HCT116 (cell line): ENCODE results near the gene TWIST2. TPM values are rescaled to one million over a fixed set of nuclear protein-coding genes. Genes with fewer than 3 reads are reported as not detected.

ENCODE experiments used
- ATAC-seq: fragments of 200-7000 bp; cut with Tn5 transposase; 2 replicates; pipeline ENCODE4 v1.9.1; 2020; ENCODE audit warnings: mild to moderate bottlenecking, moderate library complexity
- BruUV-seq: library from RNA; stranded (reverse); fragments of 400-500 nt; replicated peaks from 2 replicates; lab custom pipeline; 2021; lab: Mats Ljungman, UMichigan
- CTCF ChIA-PET: fragments of 300-600 bp; sonication (Branson Sonifier 250); formaldehyde crosslinking; loops from one replicate; lab custom pipeline; 2021; ENCODE audit warnings: antibody characterized with exemption; lab: Charles Lee
- POLR2A ChIA-PET: fragments of 300-600, 350-600 bp; sonication (Branson Sonifier 250); formaldehyde crosslinking; loops from one replicate; lab custom pipeline; 2021; ENCODE audit warnings: antibody characterized with exemption; lab: Charles Lee
- RAD21 ChIA-PET, 2 experiments: fragments of 300-600 bp; sonication (Branson Sonifier 250); formaldehyde crosslinking; loops; one replicate each; lab custom pipeline; 2023; ENCODE audit warnings: low total read pairs in 2 of 2; ENCODE audit not compliant: uncharacterized antibody in 2 of 2, unreplicated experiment in 2 of 2, low non-redundant PET in 1 of 2; lab: Charles Lee
- DNase-seq: peaks from one replicate; pipeline ENCODE4 v3.0.0-alpha.2; 2010; ENCODE audit warnings: low read depth, low spot score
- H2AFZ ChIP-seq: fragments of 200-600 bp; shearing (Covaris generic), sonication (generic); 2 replicates; pipeline ENCODE4 v1.6.1; 2017; ENCODE audit warnings: low read depth, mixed run types, mixed read lengths, antibody characterized with exemption, low read length; ENCODE audit not compliant: poor library complexity, severe bottlenecking
- H3K27ac ChIP-seq: 2 replicates; pipeline ENCODE4 v1.5.1; 2012; ENCODE audit warnings: low read depth, low read length
- H3K27me3 ChIP-seq: fragments of 200-600 bp; sonication (generic); 2 replicates; pipeline ENCODE4 v1.6.1; 2016; ENCODE audit warnings: mixed run types, low read length, mixed read lengths; ENCODE audit not compliant: insufficient read depth
- H3K36me3 ChIP-seq, 2 experiments: fragments of 200-500 bp in 1 of 2; fragments of 200-600 bp in 1 of 2; sonication (Bioruptor generic) in 1 of 2; sonication (generic) in 1 of 2; 2 replicates each; pipeline versions ENCODE4 v1.5.1 to v1.6.1; 2014 to 2016; ENCODE audit warnings: low read length in 2 of 2, inconsistent platforms in 1 of 2, mixed read lengths in 1 of 2, mixed run types in 1 of 2; ENCODE audit not compliant: insufficient read depth in 2 of 2, control insufficient read depth in 1 of 2
- H3K4me1 ChIP-seq, 2 experiments: fragments of 200-600 bp in 1 of 2; sonication (generic) in 1 of 2; 2 replicates each; pipeline versions ENCODE4 v1.5.1 to v1.6.1; 2012 to 2017; ENCODE audit warnings: low read length in 2 of 2, inconsistent platforms in 1 of 2, mild to moderate bottlenecking in 1 of 2, mixed read lengths in 1 of 2, mixed run types in 1 of 2, moderate library complexity in 1 of 2; ENCODE audit not compliant: insufficient read depth in 2 of 2, control insufficient read depth in 1 of 2
- H3K4me2 ChIP-seq: fragments of 200-600 bp; sonication (generic); 2 replicates; pipeline ENCODE4 v1.6.1; 2017; ENCODE audit warnings: mixed run types, low read length, mixed read lengths
- H3K4me3 ChIP-seq, 2 experiments: fragments of 200-600 bp in 1 of 2; sonication (generic) in 1 of 2; replicated peaks in 1 of 2; 2 replicates each; pipeline ENCODE4 v1.5.1; 2011 to 2016; ENCODE audit warnings: low read length in 2 of 2, control low read depth in 1 of 2, low read depth in 1 of 2, mild to moderate bottlenecking in 1 of 2, mixed read lengths in 1 of 2, mixed run types in 1 of 2
- H3K79me2 ChIP-seq: fragments of 200-600 bp; sonication (generic); 2 replicates; pipeline ENCODE4 v1.6.1; 2017; ENCODE audit warnings: mild to moderate bottlenecking, mixed run types, low read length, moderate library complexity, mixed read lengths; ENCODE audit not compliant: insufficient read depth
- H3K9ac ChIP-seq: fragments of 200-600 bp; sonication (generic); 2 replicates; pipeline ENCODE4 v1.6.1; 2016; ENCODE audit warnings: low read length, mixed read lengths
- H3K9me2 ChIP-seq: fragments of 200-600 bp; sonication (generic), shearing (Covaris generic); 2 replicates; pipeline ENCODE4 v1.6.1; 2017; ENCODE audit warnings: mixed run types, mild to moderate bottlenecking, moderate library complexity; ENCODE audit not compliant: insufficient read depth
- H3K9me3 ChIP-seq, 2 experiments: fragments of 200-500 bp in 1 of 2; fragments of 200-600 bp in 1 of 2; sonication (Bioruptor generic) in 1 of 2; sonication (generic) in 1 of 2; 2 replicates each; pipeline ENCODE4 v1.6.1; 2014 to 2017; ENCODE audit warnings: low read length in 2 of 2, mixed read lengths in 2 of 2, inconsistent platforms in 1 of 2, low read depth in 1 of 2, mild to moderate bottlenecking in 1 of 2, mixed run types in 1 of 2, moderate library complexity in 1 of 2; ENCODE audit not compliant: control insufficient read depth in 1 of 2, insufficient read depth in 1 of 2
- H4K20me1 ChIP-seq: fragments of 200-600 bp; sonication (generic), shearing (Covaris generic); 2 replicates; pipeline ENCODE4 v1.6.1; 2017; ENCODE audit warnings: mixed run types, mild to moderate bottlenecking, moderate library complexity; ENCODE audit not compliant: insufficient read depth
- CEBPB ChIP-seq: IDR thresholded peaks from 2 replicates; pipeline ENCODE4 v1.6.1; 2012; ENCODE audit warnings: low read depth
- EGR1 ChIP-seq: IDR thresholded peaks from 2 replicates; pipeline ENCODE4 v1.6.1; 2012; ENCODE audit warnings: low read depth
- ELF1 ChIP-seq: IDR thresholded peaks from 2 replicates; pipeline ENCODE4 v1.6.1; 2012; ENCODE audit warnings: low read depth, borderline replicate concordance
- EZH2 ChIP-seq: fragments of 200-600 bp; sonication (generic); IDR thresholded peaks from 2 replicates; pipeline ENCODE4 v1.6.1; 2017; ENCODE audit warnings: antibody characterized with exemption, mixed run types
- EZH2phosphoT487 ChIP-seq: fragments of 200-600 bp; IDR thresholded peaks from 2 replicates; pipeline ENCODE4 v1.6.1; 2018; ENCODE audit warnings: antibody characterized with exemption, borderline replicate concordance
- FOSL1 ChIP-seq: IDR thresholded peaks from 2 replicates; pipeline ENCODE4 v1.6.1; 2012; ENCODE audit warnings: low read depth
- JUND ChIP-seq: IDR thresholded peaks from 2 replicates; pipeline ENCODE4 v1.6.1; 2012
- POLR2A ChIP-seq: IDR thresholded peaks from 2 replicates; pipeline ENCODE4 v1.7.0; 2011; ENCODE audit warnings: borderline replicate concordance; ENCODE audit not compliant: insufficient read depth, insufficient read length; ENCODE audit errors: extremely low read depth
- POLR2AphosphoS5 ChIP-seq: IDR thresholded peaks from 2 replicates; pipeline ENCODE4 v1.6.1; 2011; ENCODE audit warnings: mild to moderate bottlenecking, low read depth, low read length, moderate library complexity
- SIN3A ChIP-seq: IDR thresholded peaks from 2 replicates; pipeline ENCODE4 v1.6.1; 2012; ENCODE audit warnings: low read depth
- SP1 ChIP-seq: IDR thresholded peaks from 2 replicates; pipeline ENCODE4 v1.6.1; 2012; ENCODE audit warnings: low read depth
- SRF ChIP-seq: IDR thresholded peaks from 2 replicates; pipeline ENCODE4 v1.6.1; 2012; ENCODE audit warnings: low read depth
- TCF7L2 ChIP-seq: IDR thresholded peaks from 2 replicates; pipeline ENCODE4 v1.7.0; 2011; ENCODE audit warnings: borderline replicate concordance, inconsistent platforms; ENCODE audit not compliant: insufficient read depth, insufficient read length; ENCODE audit errors: extremely low read depth
- ZFX ChIP-seq: fragments of 450-650 bp; IDR thresholded peaks from 2 replicates; pipeline ENCODE4 v1.6.1; 2017
- ZNF274 ChIP-seq: fragments of 200-500 bp; sonication (Bioruptor generic); IDR thresholded peaks from 2 replicates; pipeline ENCODE4 v1.6.1; 2014; ENCODE audit warnings: mild to moderate bottlenecking, low read depth, low read length, inconsistent platforms
- intact Hi-C: fragments of 100-400 bp; cut with micrococcal nuclease; formaldehyde crosslinking; loops from 2 replicates; pipeline ENCODE4 v1.10.0; 2022
- total RNA-seq: library from RNA; stranded (reverse); gene quantifications from one replicate; pipeline ENCODE4 v1.2.1, GENCODE V29; 2021; ENCODE audit not compliant: unreplicated experiment
- TF ChIP-seq, protein P1 (sequence below): IDR thresholded peaks from 2 replicates; pipeline ENCODE4 v1.6.1; 2012
- TF ChIP-seq, protein P2 (sequence below): IDR thresholded peaks from 2 replicates; pipeline ENCODE4 v1.6.1; 2011; ENCODE audit warnings: mild to moderate bottlenecking, low read length, moderate library complexity; ENCODE audit not compliant: insufficient replicate concordance; ENCODE audit errors: extremely low read depth
- TF ChIP-seq, protein P3 (sequence below), 3 experiments: fragments of 200-600 bp in 1 of 3; sonication (generic) in 1 of 3; IDR thresholded peaks in 2 of 3; conservative IDR thresholded peaks in 1 of 3; 2 replicates each; pipeline ENCODE4 v1.5.1; 2012 to 2017; ENCODE audit warnings: low read depth in 2 of 3, low read length in 2 of 3, antibody characterized with exemption in 1 of 3, borderline replicate concordance in 1 of 3, control low read depth in 1 of 3, mild to moderate bottlenecking in 1 of 3, mixed read lengths in 1 of 3, mixed run types in 1 of 3, moderate library complexity in 1 of 3; ENCODE audit not compliant: insufficient read depth in 1 of 3
- TF ChIP-seq, protein P4 (sequence below): IDR thresholded peaks from 2 replicates; pipeline ENCODE4 v1.6.1; 2012

The TWIST2 gene
- total RNA-seq, 1 experiment from 2014 or later: not detected

DNA sequence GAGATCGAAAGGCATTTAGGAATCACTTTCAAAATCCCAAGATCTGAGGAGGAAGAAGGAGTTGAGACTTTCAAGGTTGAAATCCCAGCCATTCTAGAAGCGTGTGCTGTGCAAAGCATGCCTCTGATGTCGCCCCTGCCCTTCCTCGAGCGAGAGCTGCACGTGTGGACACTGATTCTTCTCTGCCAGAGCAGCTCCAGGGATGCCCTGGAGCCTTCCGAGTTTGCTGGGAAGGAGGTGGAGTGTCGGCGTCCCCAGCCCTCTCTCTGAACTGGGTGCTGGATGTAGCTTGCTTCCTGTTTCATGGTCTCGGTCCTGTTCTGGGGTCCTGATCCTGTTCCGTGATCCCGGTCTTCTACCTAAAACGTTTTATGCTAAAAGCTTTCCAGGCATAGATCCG is 76.1 kb downstream of the TWIST2 start:
- Histone ChIP-seq H3K4me3 (no peak overlapping the region), H2AFZ (no peak overlapping the region), H3K27ac (no peak overlapping the region), H4K20me1 (no peaks in the 10 kb centered on the region), H3K4me2 (no peak overlapping the region), H3K36me3 (no peaks in the 10 kb centered on the region), H3K4me1 (no peaks in the 10 kb centered on the region), H3K9me2 (no peaks in the 10 kb centered on the region), H3K27me3 (no peaks in the 10 kb centered on the region), H3K79me2 (no peaks in the 10 kb centered on the region), H3K9ac (no peak overlapping the region), H3K9me3 (no peaks in the 10 kb centered on the region)
- ATAC-seq: no peak
- POLR2A ChIA-PET: no interaction called here
- DNase-seq: no peak
- no TSS peak for BruUV-seq
- TF ChIP-seq ELF1 (no peak), POLR2A (no peak), SRF (no peak), EZH2phosphoT487 (no peak), POLR2AphosphoS5 (no peak), ZFX (no peak)
- CTCF ChIA-PET: no interaction called here
- intact Hi-C loops: no loop called here
- RAD21 ChIA-PET: no interaction called here

DNA sequence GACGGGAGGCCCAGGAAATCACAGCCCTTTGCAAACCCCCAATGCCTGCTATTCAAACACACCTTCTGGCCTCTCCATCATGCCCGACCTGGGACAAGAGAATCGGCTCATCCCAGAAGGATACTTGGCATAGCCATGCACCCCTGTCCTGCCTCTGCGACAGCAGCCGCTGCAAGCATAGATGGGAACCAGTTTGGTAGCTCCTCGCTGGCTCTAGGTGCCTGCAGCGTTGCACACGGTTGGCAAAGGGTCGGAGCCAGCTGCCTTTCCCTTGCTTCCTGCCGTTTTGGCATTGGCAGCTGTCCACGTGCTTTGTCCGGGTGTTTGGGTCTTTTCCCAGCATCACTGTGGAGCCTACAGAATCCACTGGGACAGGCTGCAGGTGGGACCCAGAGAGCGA is 76.9 kb downstream of the TWIST2 start:
- no peaks in the 10 kb centered on the region for H3K79me2 ChIP-seq
- no peak overlapping the region for H3K4me2 ChIP-seq
- no peak overlapping the region for H2AFZ ChIP-seq
- H3K27ac ChIP-seq: no peak overlapping the region
- no peak overlapping the region for H3K4me3 ChIP-seq
- ATAC-seq (no peak), DNase-seq (no peak)
- H3K27me3 ChIP-seq: no peaks in the 10 kb centered on the region
- BruUV-seq: no TSS peak
- intact Hi-C loops: no loop called here
- H3K9me2 ChIP-seq: no peaks in the 10 kb centered on the region
- no peak overlapping the region for H3K9ac ChIP-seq
- no peaks in the 10 kb centered on the region for H4K20me1 ChIP-seq
- ChIA-PET POLR2A (no interaction called here), RAD21 (no interaction called here), CTCF (no interaction called here)
- TF ChIP-seq POLR2A (no peak), ZFX (no peak), SIN3A (no peak), CEBPB (no peak), ZNF274 (no peak), POLR2AphosphoS5 (no peak), TCF7L2 (no peak), ELF1 (no peak), EZH2 (no peak), JUND (no peak), SRF (no peak), FOSL1 (no peak), SP1 (no peak), EGR1 (no peak)
- TF ChIP-seq, protein P1, sequence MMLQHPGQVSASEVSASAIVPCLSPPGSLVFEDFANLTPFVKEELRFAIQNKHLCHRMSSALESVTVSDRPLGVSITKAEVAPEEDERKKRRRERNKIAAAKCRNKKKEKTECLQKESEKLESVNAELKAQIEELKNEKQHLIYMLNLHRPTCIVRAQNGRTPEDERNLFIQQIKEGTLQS: no peak
- TF ChIP-seq, protein P2, sequence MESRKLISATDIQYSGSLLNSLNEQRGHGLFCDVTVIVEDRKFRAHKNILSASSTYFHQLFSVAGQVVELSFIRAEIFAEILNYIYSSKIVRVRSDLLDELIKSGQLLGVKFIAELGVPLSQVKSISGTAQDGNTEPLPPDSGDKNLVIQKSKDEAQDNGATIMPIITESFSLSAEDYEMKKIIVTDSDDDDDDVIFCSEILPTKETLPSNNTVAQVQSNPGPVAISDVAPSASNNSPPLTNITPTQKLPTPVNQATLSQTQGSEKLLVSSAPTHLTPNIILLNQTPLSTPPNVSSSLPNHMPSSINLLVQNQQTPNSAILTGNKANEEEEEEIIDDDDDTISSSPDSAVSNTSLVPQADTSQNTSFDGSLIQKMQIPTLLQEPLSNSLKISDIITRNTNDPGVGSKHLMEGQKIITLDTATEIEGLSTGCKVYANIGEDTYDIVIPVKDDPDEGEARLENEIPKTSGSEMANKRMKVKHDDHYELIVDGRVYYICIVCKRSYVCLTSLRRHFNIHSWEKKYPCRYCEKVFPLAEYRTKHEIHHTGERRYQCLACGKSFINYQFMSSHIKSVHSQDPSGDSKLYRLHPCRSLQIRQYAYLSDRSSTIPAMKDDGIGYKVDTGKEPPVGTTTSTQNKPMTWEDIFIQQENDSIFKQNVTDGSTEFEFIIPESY: no peak
- TF ChIP-seq, protein P3, sequence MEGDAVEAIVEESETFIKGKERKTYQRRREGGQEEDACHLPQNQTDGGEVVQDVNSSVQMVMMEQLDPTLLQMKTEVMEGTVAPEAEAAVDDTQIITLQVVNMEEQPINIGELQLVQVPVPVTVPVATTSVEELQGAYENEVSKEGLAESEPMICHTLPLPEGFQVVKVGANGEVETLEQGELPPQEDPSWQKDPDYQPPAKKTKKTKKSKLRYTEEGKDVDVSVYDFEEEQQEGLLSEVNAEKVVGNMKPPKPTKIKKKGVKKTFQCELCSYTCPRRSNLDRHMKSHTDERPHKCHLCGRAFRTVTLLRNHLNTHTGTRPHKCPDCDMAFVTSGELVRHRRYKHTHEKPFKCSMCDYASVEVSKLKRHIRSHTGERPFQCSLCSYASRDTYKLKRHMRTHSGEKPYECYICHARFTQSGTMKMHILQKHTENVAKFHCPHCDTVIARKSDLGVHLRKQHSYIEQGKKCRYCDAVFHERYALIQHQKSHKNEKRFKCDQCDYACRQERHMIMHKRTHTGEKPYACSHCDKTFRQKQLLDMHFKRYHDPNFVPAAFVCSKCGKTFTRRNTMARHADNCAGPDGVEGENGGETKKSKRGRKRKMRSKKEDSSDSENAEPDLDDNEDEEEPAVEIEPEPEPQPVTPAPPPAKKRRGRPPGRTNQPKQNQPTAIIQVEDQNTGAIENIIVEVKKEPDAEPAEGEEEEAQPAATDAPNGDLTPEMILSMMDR (IDR thresholded peaks at IDR 0.05 in 2 of 3, conservative IDR thresholded peaks at IDR 0.05 in 1 of 3; ENCODE audit: borderline replicate concordance in 1 of 3, insufficient read depth in 1 of 3, low read depth in 2 of 3, low read length in 2 of 3): no peak
- TF ChIP-seq, protein P4, sequence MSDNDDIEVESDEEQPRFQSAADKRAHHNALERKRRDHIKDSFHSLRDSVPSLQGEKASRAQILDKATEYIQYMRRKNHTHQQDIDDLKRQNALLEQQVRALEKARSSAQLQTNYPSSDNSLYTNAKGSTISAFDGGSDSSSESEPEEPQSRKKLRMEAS: no peak
- H3K36me3 ChIP-seq: no peaks in the 10 kb centered on the region
- no peaks in the 10 kb centered on the region for H3K9me3 ChIP-seq
- H3K4me1 ChIP-seq: no peaks in the 10 kb centered on the region
